Activated CD4-positive, alpha-beta T cell treated with anti-CD3 and anti-CD28 coated beads, Interleukin-10, Interleukin-2, amounts not matched to agents 100 ng/mL and 50 ng/mL, durations not matched to agents 16 hours and 8 hours (primary cell): ENCODE data around the gene ABCB9.
"Not testable (repeated sequence)": the region's sequence is repeated elsewhere in the genome, so short reads cannot be mapped to it uniquely, and the experiment has no call there.

Experiments
- DNase-seq: peaks from one replicate; pipeline ENCODE4 v3.0.0-alpha.2; 2020

The ABCB9 gene

GRCh38 chr12:122893208-122894153 is 72.8 kb downstream of the ABCB9 start:
- peak; percentile 29 for DNase-seq

DNA sequence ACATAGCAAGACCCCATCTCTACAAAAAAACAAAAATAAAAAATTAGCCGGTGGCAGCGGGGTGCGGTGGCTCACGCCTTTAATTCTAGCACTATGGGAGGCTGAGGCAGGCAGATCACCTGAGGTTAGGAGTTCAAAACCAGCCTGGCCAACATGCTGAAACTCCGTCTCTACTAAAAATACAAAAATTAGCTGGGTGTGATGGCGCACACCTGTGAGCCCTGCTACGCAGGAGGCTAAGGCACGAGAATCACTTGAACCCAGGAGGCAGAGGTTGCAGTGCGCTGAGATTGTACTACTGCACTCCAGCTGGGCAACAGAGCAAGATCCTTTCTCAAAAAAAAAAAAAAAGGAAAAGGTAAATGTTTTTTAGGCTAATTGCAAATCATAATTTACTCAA is 73.5 kb downstream of the ABCB9 start:
- DNase-seq: not testable (repeated sequence)

DNA sequence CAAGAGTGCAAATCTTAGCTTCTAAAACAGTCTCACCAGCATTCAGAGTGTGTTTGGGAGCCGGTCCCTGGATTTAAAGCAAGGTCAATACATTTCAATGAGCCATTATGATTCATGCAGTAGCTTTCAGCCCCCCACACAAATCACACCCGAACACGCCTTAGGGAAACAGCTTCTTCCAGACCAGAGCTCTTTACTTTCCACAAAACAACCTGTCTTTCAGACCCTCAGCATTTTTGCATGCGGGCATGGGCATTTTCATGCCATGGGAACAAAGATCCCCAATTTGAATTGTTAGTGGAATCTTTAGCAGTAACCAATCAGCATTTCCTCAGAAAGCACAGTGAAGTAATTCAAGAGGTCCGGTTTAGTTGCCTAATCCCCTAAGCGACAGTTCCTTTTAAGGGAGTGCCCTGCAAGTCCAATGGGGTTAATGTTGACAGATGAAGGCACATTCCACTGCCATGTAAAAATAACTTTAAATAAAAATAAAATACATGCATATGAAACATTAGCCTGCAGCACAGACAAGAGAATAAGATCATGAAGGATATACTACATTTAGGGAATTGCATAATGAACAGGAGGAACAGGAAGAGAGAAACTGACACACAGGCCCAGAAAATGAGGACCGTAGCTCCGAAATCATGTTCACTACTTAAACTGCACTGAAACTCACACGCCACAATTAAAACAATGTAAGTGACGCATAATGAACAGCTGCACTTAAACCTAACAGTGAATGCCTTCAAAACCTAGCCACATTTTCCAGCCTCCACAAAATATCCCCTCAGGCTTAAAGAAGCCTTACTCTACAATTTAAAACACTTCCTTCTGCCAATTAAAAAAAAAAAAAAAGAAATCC is 74.4 kb downstream of the ABCB9 start:
- no peak for DNase-seq

DNA sequence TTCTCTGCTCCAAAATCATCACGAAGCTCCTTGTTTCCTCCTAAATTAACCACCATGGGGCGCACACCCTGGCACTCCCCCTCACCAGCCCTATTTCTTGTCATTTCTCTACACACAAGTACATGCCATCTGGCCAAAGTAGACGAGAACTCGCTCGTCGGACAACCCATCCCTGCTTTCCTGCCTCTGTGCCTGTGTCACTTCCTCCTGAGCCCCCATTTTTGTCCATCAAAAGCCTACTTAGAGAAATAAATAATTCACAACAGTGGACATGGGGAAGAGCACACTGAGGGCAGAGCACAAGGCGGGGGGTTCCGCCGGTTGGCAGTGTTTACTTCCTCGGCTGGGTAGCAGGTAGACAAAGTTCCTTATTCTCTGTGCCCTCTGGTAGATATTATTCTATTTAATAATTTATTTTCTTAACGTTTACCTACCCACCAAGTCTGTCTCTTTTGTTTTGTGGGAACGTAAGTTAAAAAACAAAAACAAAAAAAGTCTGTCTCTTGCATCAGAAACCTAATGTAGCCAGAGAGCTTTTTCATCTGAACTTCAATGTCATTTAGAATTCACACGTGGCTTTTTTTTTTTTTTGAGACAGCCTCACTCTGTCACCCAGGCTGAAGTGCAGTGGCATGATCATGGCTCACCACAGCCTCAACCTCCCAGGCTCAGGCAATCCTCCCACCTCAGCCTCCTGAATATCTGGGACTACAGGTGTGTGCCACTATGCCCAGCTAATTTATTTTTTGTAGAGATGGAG is 76.3 kb downstream of the ABCB9 start:
- no peak for DNase-seq

DNA sequence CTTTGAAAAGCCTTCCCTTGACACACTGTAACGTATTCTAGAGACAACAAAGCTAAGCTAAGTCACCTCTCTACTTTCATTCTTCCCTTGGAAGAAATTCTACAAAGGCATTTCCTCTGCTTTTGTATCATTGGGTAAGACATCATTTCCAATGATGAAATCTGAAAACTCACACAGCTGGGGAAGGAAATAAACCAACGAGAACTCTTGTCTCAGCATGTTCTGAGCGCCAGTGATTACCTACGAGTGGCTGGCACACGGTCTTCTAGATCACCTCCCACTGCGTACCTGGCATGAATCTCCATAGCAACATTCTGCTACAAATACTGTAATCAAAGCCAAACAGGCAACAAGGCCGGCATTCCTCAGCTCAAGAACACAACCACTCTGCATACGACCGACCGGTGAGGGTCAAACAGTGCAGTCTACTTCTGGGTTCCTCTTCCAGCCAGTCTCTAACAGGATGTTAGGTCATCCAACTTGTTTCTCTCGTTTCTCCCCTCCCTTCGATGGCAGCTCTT is 78.0 kb downstream of the ABCB9 start:
- DNase-seq: peak; percentile 70

DNA sequence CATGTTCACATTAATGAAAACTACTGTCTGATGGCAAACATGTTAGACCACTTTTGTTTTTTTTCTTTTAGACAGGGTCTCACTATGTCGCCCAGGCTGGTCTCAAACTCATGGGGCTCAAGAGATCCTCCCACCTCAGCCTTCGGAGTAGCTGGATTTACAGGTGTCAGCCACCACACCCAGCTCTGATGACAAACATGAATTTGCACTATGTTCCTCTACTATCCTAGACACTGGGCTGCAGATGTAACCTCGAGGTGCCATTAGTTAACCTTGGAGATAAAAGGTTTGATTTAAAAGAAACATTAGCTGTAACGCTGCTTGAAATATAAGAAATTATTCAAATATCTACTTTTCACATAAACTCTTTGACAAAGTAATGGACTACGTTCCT is 78.4 kb downstream of the ABCB9 start:
- DNase-seq: no peak

- peak; percentile 82 for DNase-seq
Measured at GRCh38 chr12:122886851-122887818, 79.1 kb downstream of the ABCB9 start.

DNA sequence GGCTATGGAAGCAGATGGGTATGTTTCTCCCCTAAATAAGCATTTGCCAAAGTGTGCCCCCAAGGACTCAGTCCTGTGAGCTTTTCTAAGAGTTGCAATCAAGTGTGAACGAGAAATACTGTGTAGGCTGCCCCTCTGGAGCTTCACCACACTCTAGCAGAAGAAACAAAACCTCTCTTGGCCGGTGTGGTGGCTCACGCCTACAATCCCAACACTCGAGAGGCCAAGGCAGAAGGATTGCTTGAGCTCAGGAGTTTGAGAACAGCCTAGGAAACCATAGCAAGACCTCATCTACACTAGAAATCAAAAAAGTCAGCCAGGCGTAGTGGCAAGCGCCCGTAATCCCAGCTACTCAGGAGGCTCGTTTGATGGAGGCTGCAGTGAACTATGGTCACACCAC is 80.1 kb downstream of the ABCB9 start:
- no peak for DNase-seq

DNA sequence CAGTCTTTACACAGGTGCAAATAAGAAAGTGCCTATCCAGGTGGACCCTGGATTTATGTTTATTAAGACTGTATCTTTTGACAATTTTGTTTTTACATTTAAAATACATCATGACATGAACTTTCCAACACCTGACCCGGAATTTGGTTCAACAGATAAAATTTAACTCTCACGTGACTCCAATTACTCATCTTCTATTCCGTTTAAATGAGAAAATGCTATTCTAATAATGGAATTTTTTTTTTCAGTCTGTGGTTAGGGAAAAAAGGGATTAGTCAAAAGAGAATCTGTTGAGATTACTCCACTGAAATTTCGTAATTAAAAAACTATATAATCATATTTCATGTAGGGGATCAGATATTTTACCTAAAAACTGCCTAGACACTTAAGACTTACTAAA is 81.4 kb downstream of the ABCB9 start:
- no peak for DNase-seq

GRCh38 chr12:122884091-122884826 is 82.0 kb downstream of the ABCB9 start:
- no peak for DNase-seq

- DNase-seq: peak; percentile 46
Measured at GRCh38 chr12:122882908-122883558, 83.2 kb downstream of the ABCB9 start.

DNA sequence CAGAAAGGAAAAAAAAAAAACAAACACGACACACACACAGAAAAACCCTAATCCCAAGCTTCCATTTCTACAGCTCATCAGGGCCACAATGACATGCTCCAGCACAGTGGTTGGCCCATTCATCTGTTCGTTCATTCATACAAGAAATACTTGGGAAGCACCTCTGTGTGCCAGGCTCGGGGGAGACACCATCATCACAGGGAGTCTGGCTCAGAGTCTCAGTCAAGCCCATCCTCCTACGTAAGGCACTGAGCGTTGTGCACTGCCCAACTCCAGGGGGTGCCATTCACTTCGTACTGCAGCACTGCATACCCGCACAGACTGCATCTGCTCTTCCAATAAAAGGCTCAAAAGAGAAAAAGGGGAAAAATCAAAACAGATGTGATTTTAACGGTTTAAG is 85.6 kb downstream of the ABCB9 start:
- DNase-seq: peak; percentile 39

GRCh38 chr12:122880155-122880667 is 86.1 kb downstream of the ABCB9 start:
- no peak for DNase-seq
